Caco-2 (cell line): ENCODE measurements around the gene RFX2. TPM values are rescaled to one million over a fixed set of nuclear protein-coding genes. Genes with fewer than 3 reads are reported as not detected.
"Not testable (repeated sequence)": the region's sequence is repeated elsewhere in the genome, so short reads cannot be mapped to it uniquely, and the experiment has no call there.

Source experiments
- BruUV-seq: library from RNA; stranded (reverse); fragments of 400-500 nt; replicated peaks from 2 replicates; lab custom pipeline; 2021; lab: Mats Ljungman, UMichigan
- CTCF ChIA-PET: fragments of 300-600 bp; sonication (Branson Sonifier 250); formaldehyde crosslinking; loops from one replicate; lab custom pipeline; 2022; ENCODE audit warnings: antibody characterized with exemption; lab: Charles Lee
- POLR2A ChIA-PET: fragments of 300-600 bp; sonication (Branson Sonifier 250); formaldehyde crosslinking; loops from one replicate; lab custom pipeline; 2022; ENCODE audit warnings: antibody characterized with exemption; lab: Charles Lee
- DNase-seq, 2 experiments: peaks; one replicate each; pipeline versions ENCODE4 v3.0.0 to v3.0.0-alpha.2; 2020 to 2022
- H3K27me3 ChIP-seq: replicated peaks from 2 replicates; pipeline ENCODE4 v1.6.0; 2011; ENCODE audit warnings: low read length; ENCODE audit not compliant: control insufficient read depth, insufficient read depth
- H3K36me3 ChIP-seq: 2 replicates; pipeline ENCODE4 v1.5.1; 2011; ENCODE audit warnings: low read length; ENCODE audit not compliant: control insufficient read depth, insufficient read depth
- H3K4me1 ChIP-seq: fragments of 250-450 bp; sonication (Bioruptor Pico); 2 replicates; pipeline ENCODE4 v1.5.1; 2020; ENCODE audit warnings: mild to moderate bottlenecking
- H3K4me3 ChIP-seq: 2 replicates; pipeline ENCODE4 v1.5.1; 2011; ENCODE audit warnings: low read depth, mild to moderate bottlenecking, control low read depth, low read length
- H3K9me3 ChIP-seq: fragments of 250-450 bp; sonication (Bioruptor Pico); 2 replicates; pipeline ENCODE4 v1.5.1; 2020; ENCODE audit warnings: mild to moderate bottlenecking, moderate library complexity
- H3K27ac Mint-ChIP-seq: one replicate; pipeline ENCODE4 v1.8.0; 2022; ENCODE audit warnings: mixed read lengths; ENCODE audit not compliant: unreplicated experiment
- H3K27me3 Mint-ChIP-seq: one replicate; pipeline ENCODE4 v1.8.0; 2022; ENCODE audit warnings: mixed read lengths; ENCODE audit not compliant: insufficient read depth, unreplicated experiment
- H3K36me3 Mint-ChIP-seq: one replicate; pipeline ENCODE4 v1.8.0; 2022; ENCODE audit warnings: mild to moderate bottlenecking, mixed read lengths; ENCODE audit not compliant: insufficient read depth, unreplicated experiment
- H3K4me1 Mint-ChIP-seq: one replicate; pipeline ENCODE4 v1.8.0; 2022; ENCODE audit warnings: low read depth, mixed read lengths; ENCODE audit not compliant: unreplicated experiment
- H3K4me3 Mint-ChIP-seq: one replicate; pipeline ENCODE4 v1.8.0; 2022; ENCODE audit warnings: mild to moderate bottlenecking, moderate library complexity, mixed read lengths; ENCODE audit not compliant: unreplicated experiment
- H3K9me3 Mint-ChIP-seq: one replicate; pipeline ENCODE4 v1.8.0; 2022; ENCODE audit warnings: mixed read lengths; ENCODE audit not compliant: unreplicated experiment
- intact Hi-C: fragments of 100-400 bp; cut with micrococcal nuclease; formaldehyde crosslinking; loops from one replicate; pipeline ENCODE4 v1.10.0; 2022; ENCODE audit not compliant: unreplicated experiment
- total RNA-seq: library from RNA; stranded (reverse); gene quantifications from 2 replicates; pipeline ENCODE4 v1.2.3, GENCODE V29; 2022
- TF ChIP-seq, protein P1 (sequence below), 2 experiments: fragments of 200-600 bp in 1 of 2; IDR thresholded peaks; 1 replicate in 1 of 2; 2 replicates in 1 of 2; pipeline versions ENCODE4 v1.5.1 to v1.8.0; 2011 to 2022; ENCODE audit warnings: antibody characterized with exemption in 1 of 2, control low read depth in 1 of 2, inconsistent platforms in 1 of 2, low read depth in 1 of 2, low read length in 1 of 2, mild to moderate bottlenecking in 1 of 2, moderate library complexity in 1 of 2; ENCODE audit not compliant: insufficient read depth in 1 of 2, severe bottlenecking in 1 of 2, unreplicated experiment in 1 of 2

The RFX2 gene
- total RNA-seq, 1 experiment from 2014 or later = 9.3 TPM

DNA sequence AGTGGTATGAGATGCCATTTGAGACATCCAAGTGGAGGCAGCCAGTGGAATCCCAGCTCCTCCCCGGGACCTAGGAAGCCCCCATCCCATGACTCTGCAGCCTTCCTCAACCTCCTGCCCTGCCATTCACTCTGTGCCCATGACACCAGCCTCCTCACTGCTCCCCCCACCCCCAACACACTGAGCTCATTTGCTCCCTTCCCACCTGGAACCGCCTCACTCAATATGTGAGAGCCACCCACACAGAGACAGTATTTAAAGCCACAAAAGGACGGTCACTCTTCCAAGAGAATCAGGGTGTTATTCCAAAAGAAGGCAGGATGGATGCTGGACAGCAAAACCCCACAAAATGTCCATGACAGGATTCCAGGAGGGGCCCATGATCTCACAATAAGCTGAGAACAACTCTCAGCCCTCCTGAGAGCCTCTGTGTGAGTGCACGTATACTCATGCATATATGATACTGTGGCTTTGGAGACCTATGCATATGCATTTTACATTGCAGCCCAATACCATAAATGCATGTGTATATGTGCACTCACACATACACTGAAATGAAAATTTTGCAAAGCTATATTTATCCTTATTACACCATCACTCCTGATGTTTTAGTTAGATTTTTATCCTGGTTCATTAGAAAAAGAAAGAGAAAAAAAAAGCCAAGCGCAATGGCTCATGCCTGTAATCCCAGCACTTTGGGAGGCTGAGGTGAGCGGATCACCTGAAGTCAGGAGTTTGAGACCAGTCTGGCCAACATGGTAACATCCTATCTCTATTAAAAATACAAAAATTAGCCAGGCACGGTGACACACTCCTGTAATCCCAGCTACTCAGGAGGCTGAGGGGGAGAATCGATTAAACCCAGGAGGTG lies 121.5 kb downstream of the RFX2 start:
- intact Hi-C loops = no loop called here

DNA sequence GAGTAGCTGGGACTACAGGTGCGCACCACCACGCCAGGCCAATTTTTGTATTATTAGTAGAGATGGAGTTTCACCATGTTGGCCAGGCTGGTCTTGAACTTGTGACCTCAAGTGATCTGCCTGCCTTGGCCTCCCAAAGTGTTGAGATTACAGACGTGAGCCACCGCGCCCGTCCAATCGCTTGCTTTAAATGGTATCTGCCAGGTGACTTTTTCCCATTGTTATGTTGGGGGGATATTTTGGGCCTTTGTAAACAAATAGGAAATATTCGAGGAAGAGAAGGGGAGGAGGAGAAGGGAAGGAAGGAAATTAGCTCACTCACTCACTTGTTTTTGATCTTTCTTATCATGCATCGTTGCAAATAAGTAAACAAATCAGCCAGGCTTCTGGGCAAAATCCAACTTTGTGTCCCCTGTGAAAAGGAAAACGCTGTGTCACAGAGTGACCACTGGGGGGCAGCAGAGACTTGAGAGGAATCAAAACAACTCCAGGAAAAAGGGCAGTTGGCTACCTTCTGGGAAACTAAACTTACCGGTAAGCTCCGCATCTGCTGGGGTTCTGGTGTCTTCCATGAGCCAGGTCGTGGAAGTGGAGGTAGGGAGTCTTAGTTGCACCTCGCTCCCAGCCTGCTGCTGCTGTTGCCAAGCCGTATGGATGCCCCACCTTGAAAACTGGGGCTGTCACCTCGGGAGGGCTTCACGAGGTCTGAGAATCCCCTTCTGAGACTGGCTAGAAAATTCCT lies 123.1 kb downstream of the RFX2 start:
- no TSS peak for BruUV-seq
- H3K4me1 ChIP-seq = peaks cover 7% of the 10 kb centered on the region
- Mint-ChIP-seq H3K4me3 (peak overlapping the region; percentile 39), H3K4me1 (peaks cover 15% of the 10 kb centered on the region), H3K27ac (peak overlapping the region; percentile 11), H3K27me3 (no peaks in the 10 kb centered on the region), H3K9me3 (no peaks in the 10 kb centered on the region), H3K36me3 (no peaks in the 10 kb centered on the region)
- no peaks in the 10 kb centered on the region for H3K27me3 ChIP-seq
- CTCF ChIA-PET = interaction anchor here (0.5 to 4.1 kb wide), 21 partner anchors 9 to 785 kb away, joined by 3 to 44 read pairs (median 3); partner anchors contain the start of genes NDUFA11, RANBP3 and VAV1
- DNase-seq = peak; percentile 84 to 85
- POLR2A ChIA-PET = interaction anchor here (0.5 kb wide), 1 partner anchor 10 kb away, joined by 3 read pairs; no protein-coding TSS in a partner anchor
- H3K4me3 ChIP-seq = no peak overlapping the region
- no peaks in the 10 kb centered on the region for H3K9me3 ChIP-seq
- no peaks in the 10 kb centered on the region for H3K36me3 ChIP-seq
- intact Hi-C loops = loop anchor here (1.0 kb wide), 3 partner anchors 35 to 138 kb away; no protein-coding TSS in a partner anchor
- TF ChIP-seq, protein P1, sequence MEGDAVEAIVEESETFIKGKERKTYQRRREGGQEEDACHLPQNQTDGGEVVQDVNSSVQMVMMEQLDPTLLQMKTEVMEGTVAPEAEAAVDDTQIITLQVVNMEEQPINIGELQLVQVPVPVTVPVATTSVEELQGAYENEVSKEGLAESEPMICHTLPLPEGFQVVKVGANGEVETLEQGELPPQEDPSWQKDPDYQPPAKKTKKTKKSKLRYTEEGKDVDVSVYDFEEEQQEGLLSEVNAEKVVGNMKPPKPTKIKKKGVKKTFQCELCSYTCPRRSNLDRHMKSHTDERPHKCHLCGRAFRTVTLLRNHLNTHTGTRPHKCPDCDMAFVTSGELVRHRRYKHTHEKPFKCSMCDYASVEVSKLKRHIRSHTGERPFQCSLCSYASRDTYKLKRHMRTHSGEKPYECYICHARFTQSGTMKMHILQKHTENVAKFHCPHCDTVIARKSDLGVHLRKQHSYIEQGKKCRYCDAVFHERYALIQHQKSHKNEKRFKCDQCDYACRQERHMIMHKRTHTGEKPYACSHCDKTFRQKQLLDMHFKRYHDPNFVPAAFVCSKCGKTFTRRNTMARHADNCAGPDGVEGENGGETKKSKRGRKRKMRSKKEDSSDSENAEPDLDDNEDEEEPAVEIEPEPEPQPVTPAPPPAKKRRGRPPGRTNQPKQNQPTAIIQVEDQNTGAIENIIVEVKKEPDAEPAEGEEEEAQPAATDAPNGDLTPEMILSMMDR (IDR thresholded peaks at IDR 0.05; ENCODE audit: insufficient read depth in 1 of 2, low read depth in 1 of 2, low read length in 1 of 2, severe bottlenecking in 1 of 2, unreplicated experiment in 1 of 2) = peak; percentile 78 to 85

More for the DNA sequence above, 121.5 kb downstream of the RFX2 start:
- no peaks in the 10 kb centered on the region for H3K27me3 Mint-ChIP-seq
- no peak for DNase-seq
- Histone ChIP-seq H3K4me3 (no peak overlapping the region), H3K4me1 (peaks cover 7% of the 10 kb centered on the region), H3K27me3 (no peaks in the 10 kb centered on the region), H3K9me3 (no peaks in the 10 kb centered on the region), H3K36me3 (no peaks in the 10 kb centered on the region)
- TF ChIP-seq, protein P1 (IDR thresholded peaks at IDR 0.05; ENCODE audit: insufficient read depth in 1 of 2, low read depth in 1 of 2, low read length in 1 of 2, severe bottlenecking in 1 of 2, unreplicated experiment in 1 of 2) = no peak
- POLR2A ChIA-PET = no interaction called here
- no peak overlapping the region for H3K4me3 Mint-ChIP-seq
- CTCF ChIA-PET = interaction anchor here (0.6 to 4.1 kb wide), 4 partner anchors 32 to 60 kb away, joined by 3 to 44 read pairs (median 14); no protein-coding TSS in a partner anchor
- H3K27ac Mint-ChIP-seq = no peak overlapping the region
- no TSS peak for BruUV-seq
- no peaks in the 10 kb centered on the region for H3K9me3 Mint-ChIP-seq
- H3K4me1 Mint-ChIP-seq = peaks cover 15% of the 10 kb centered on the region
- no peaks in the 10 kb centered on the region for H3K36me3 Mint-ChIP-seq

DNA sequence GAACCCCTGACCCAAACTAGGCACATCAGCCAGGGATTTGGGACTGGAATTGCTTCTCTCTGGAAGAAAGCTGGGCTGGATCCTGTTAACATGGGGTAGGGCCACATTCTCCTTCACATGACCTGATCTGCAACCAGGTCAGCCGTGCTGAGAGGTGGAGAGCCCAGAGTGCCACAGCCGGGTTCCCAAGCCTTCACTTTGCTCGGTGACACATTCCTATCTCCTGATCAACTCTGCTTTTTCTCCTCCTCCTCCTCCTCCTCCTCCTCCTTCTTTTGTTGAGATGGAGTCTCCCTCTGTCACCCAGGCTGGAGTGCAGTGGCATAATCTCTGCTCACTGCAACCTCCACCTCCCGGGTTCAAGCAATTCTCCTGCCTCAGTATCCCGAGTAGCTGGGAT lies 124.5 kb downstream of the RFX2 start:
- intact Hi-C loops, H3K4me1 ChIP-seq, H3K9me3 Mint-ChIP-seq, H3K27ac Mint-ChIP-seq, H3K4me3 ChIP-seq, H3K4me3 Mint-ChIP-seq, H3K36me3 Mint-ChIP-seq, H3K27me3 ChIP-seq, POLR2A ChIA-PET, DNase-seq, H3K9me3 ChIP-seq, BruUV-seq, H3K27me3 Mint-ChIP-seq, H3K36me3 ChIP-seq: not testable (repeated sequence)
- peaks cover 15% of the 10 kb centered on the region for H3K4me1 Mint-ChIP-seq
- CTCF ChIA-PET = interaction anchor here (0.6 to 0.9 kb wide), 2 partner anchors 36 to 189 kb away, joined by 3 to 6 read pairs; no protein-coding TSS in a partner anchor
